Esophagus muscularis mucosa (tissue), 4 donors: ENCODE data around the gene MYH14.

Source experiments
- EP300 ChIP-seq: sonication (generic); formaldehyde crosslinking; IDR thresholded peaks from one replicate; pipeline ENCODE4 v1.6.1; 2017; ENCODE audit warnings: antibody characterized with exemption
- POLR2A ChIP-seq: fragments of 450-650 bp; IDR thresholded peaks from one replicate; pipeline ENCODE4 v1.6.1; 2017; ENCODE audit warnings: antibody characterized with exemption, moderate library complexity, mild to moderate bottlenecking, low read depth
- TF ChIP-seq, protein P1 (sequence below), 3 experiments: fragments of 200-600 bp in 2 of 3; fragments of 450-650 bp in 1 of 3; sonication (generic) in 2 of 3; IDR thresholded peaks; one replicate each; pipeline ENCODE4 v1.5.1; 2017 to 2019; ENCODE audit warnings: antibody characterized with exemption in 3 of 3, mild to moderate bottlenecking in 2 of 3, moderate library complexity in 1 of 3

DNA sequence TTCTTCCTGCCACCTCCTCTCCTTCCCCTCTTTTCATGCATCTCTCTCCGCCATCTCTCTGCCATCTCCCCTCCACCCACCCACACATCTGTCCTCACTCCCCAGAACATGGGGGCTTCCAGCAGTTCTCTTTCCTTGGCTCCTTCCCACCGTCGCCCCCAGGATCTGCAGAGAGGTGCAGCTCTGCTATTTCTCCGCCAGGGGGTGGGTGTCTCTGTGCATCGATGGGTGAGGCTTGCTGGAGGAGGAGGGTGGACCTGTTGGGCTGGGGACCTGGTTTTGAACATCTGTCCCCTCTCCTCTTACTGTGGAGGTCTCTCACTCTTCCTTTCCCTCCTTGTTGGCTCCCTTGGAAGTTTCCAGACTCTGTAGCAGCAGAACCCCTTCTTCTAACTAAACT lies 51.7 kb downstream of the MYH14 start:
- TF ChIP-seq, protein P1, sequence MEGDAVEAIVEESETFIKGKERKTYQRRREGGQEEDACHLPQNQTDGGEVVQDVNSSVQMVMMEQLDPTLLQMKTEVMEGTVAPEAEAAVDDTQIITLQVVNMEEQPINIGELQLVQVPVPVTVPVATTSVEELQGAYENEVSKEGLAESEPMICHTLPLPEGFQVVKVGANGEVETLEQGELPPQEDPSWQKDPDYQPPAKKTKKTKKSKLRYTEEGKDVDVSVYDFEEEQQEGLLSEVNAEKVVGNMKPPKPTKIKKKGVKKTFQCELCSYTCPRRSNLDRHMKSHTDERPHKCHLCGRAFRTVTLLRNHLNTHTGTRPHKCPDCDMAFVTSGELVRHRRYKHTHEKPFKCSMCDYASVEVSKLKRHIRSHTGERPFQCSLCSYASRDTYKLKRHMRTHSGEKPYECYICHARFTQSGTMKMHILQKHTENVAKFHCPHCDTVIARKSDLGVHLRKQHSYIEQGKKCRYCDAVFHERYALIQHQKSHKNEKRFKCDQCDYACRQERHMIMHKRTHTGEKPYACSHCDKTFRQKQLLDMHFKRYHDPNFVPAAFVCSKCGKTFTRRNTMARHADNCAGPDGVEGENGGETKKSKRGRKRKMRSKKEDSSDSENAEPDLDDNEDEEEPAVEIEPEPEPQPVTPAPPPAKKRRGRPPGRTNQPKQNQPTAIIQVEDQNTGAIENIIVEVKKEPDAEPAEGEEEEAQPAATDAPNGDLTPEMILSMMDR (IDR thresholded peaks at IDR 0.05): no peak
- TF ChIP-seq POLR2A (no peak), EP300 (no peak)
